Fibroblast of lung (primary cell): Measurements from ENCODE around the gene PNMA8C. TPM values are rescaled to one million over a fixed set of nuclear protein-coding genes. Genes with fewer than 3 reads are reported as not detected.
A peak's percentile ranks its signal among the peaks of the same experiment; 100 is the strongest.

Experiments used
- DNase-seq, 2 donors: peaks; one replicate each; pipeline versions ENCODE4 v3.0.0 to v3.0.0-alpha.2; 2010; ENCODE audit warnings: low read depth in 2 of 2
- H2AFZ ChIP-seq: 2 replicates; pipeline ENCODE4 v1.5.1; 2012; ENCODE audit warnings: low read length, control low read depth, inconsistent platforms
- H3K27ac ChIP-seq: 2 replicates; pipeline ENCODE4 v1.5.1; 2011; ENCODE audit warnings: low read length, control low read depth; ENCODE audit not compliant: insufficient read depth
- H3K27me3 ChIP-seq: 2 replicates; pipeline ENCODE4 v1.5.1; 2011; ENCODE audit warnings: mild to moderate bottlenecking, low read length; ENCODE audit not compliant: control insufficient read depth, insufficient read depth
- H3K36me3 ChIP-seq: 2 replicates; pipeline ENCODE4 v1.5.1; 2011; ENCODE audit warnings: low read length; ENCODE audit not compliant: control insufficient read depth, insufficient read depth
- H3K4me1 ChIP-seq: 2 replicates; pipeline ENCODE4 v1.5.1; 2011; ENCODE audit warnings: low read length; ENCODE audit not compliant: control insufficient read depth, insufficient read depth; ENCODE audit errors: extremely low read depth
- H3K4me2 ChIP-seq: 2 replicates; pipeline ENCODE4 v1.5.1; 2011; ENCODE audit warnings: low read length, control low read depth; ENCODE audit not compliant: insufficient read depth; ENCODE audit errors: extremely low read depth
- H3K4me3 ChIP-seq, 4 experiments: fragments of 200-600 bp in 1 of 4; sonication (generic) in 1 of 4; replicated peaks in 1 of 4; 2 replicates each; pipeline ENCODE4 v1.5.1; 2011 to 2016; ENCODE audit warnings: low read length in 4 of 4, low read depth in 3 of 4, mild to moderate bottlenecking in 3 of 4, control low read depth in 2 of 4, inconsistent platforms in 1 of 4, mixed read lengths in 1 of 4; ENCODE audit not compliant: insufficient read depth in 1 of 4; ENCODE audit errors: control extremely low read depth in 1 of 4
- H3K79me2 ChIP-seq: 2 replicates; pipeline ENCODE4 v1.5.1; 2012; ENCODE audit warnings: mild to moderate bottlenecking, low read length, inconsistent platforms; ENCODE audit not compliant: control insufficient read depth, insufficient read depth
- H3K9ac ChIP-seq: 2 replicates; pipeline ENCODE4 v1.5.1; 2011; ENCODE audit warnings: mild to moderate bottlenecking, low read length, control low read depth; ENCODE audit not compliant: insufficient read depth
- H3K9me3 ChIP-seq: 2 replicates; pipeline ENCODE4 v1.5.1; 2012; ENCODE audit warnings: low read depth, low read length; ENCODE audit not compliant: control insufficient read depth, insufficient read depth
- H4K20me1 ChIP-seq: 2 replicates; pipeline ENCODE4 v1.5.1; 2011; ENCODE audit warnings: low read length; ENCODE audit not compliant: control insufficient read depth, insufficient read depth; ENCODE audit errors: extremely low read depth
- EZH2 ChIP-seq: IDR thresholded peaks from 2 replicates; pipeline ENCODE4 v1.5.1; 2012; ENCODE audit warnings: low read length, control low read depth, mild to moderate bottlenecking; ENCODE audit errors: missing control alignments
- polyA plus RNA-seq, 2 donors: library from polyadenylated mRNA; depleted of rRNA in 1 of 2; stranded (reverse) in 1 of 2; unstranded in 1 of 2; fragments of >200 nt; gene quantifications; 2 replicates each; pipeline ENCODE4 v1.2.1, GENCODE V29; 2011 to 2012; ENCODE audit warnings: missing spikeins in 1 of 2
- total RNA-seq: library from RNA; depleted of rRNA; stranded (reverse); fragments of >200 nt; gene quantifications from 2 replicates; pipeline ENCODE4 v1.2.1, GENCODE V29; 2014
- TF ChIP-seq, protein P1 (sequence below), 2 donors: IDR thresholded peaks in 1 of 2; conservative IDR thresholded peaks in 1 of 2; 1 replicate in 1 of 2; 2 replicates in 1 of 2; pipeline ENCODE4 v1.5.1; 2011 to 2012; ENCODE audit warnings: low read length in 2 of 2, control low read depth in 1 of 2, inconsistent platforms in 1 of 2, low read depth in 1 of 2, mild to moderate bottlenecking in 1 of 2

Gene PNMA8C
- total and polyA plus RNA-seq, 2 donors (not counting 1 experiment from before 2014, with no cell fraction given): 0.01 to 0.17 TPM

DNA sequence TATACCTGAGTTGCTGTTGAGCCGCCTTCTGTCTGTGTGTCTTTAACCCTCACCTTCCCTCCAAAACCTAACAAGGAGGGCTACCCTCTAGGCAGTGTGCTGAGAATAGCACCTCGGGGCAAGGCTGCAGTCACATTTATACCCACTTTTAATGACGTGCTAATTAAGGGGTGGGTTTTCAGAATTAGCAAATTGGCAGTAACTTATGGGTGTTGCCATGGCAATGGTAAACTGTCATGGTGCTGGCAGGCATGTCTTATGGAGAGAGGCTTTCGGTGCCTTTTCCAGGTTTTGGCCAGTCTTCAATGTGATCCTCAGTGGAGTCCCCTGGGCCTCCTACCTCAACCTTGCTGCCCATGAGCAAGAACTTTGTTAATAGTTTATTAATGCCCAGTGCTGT, 43.9 kb upstream of the PNMA8C start:
- Histone ChIP-seq H3K4me3 (no peak overlapping the region), H3K36me3 (no peaks in the 10 kb centered on the region), H3K9ac (no peak overlapping the region), H3K79me2 (no peaks in the 10 kb centered on the region), H2AFZ (no peak overlapping the region), H3K27ac (no peak overlapping the region), H3K4me1 (no peaks in the 10 kb centered on the region), H3K9me3 (no peaks in the 10 kb centered on the region), H3K27me3 (no peaks in the 10 kb centered on the region), H4K20me1 (no peaks in the 10 kb centered on the region), H3K4me2 (no peak overlapping the region)
- TF ChIP-seq EZH2: no peak
- TF ChIP-seq, protein P1, sequence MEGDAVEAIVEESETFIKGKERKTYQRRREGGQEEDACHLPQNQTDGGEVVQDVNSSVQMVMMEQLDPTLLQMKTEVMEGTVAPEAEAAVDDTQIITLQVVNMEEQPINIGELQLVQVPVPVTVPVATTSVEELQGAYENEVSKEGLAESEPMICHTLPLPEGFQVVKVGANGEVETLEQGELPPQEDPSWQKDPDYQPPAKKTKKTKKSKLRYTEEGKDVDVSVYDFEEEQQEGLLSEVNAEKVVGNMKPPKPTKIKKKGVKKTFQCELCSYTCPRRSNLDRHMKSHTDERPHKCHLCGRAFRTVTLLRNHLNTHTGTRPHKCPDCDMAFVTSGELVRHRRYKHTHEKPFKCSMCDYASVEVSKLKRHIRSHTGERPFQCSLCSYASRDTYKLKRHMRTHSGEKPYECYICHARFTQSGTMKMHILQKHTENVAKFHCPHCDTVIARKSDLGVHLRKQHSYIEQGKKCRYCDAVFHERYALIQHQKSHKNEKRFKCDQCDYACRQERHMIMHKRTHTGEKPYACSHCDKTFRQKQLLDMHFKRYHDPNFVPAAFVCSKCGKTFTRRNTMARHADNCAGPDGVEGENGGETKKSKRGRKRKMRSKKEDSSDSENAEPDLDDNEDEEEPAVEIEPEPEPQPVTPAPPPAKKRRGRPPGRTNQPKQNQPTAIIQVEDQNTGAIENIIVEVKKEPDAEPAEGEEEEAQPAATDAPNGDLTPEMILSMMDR (conservative IDR thresholded peaks at IDR 0.05 in 1 of 2, IDR thresholded peaks at IDR 0.05 in 1 of 2; ENCODE audit: low read depth in 1 of 2, low read length in 2 of 2): no peak
- no peak for DNase-seq

DNA sequence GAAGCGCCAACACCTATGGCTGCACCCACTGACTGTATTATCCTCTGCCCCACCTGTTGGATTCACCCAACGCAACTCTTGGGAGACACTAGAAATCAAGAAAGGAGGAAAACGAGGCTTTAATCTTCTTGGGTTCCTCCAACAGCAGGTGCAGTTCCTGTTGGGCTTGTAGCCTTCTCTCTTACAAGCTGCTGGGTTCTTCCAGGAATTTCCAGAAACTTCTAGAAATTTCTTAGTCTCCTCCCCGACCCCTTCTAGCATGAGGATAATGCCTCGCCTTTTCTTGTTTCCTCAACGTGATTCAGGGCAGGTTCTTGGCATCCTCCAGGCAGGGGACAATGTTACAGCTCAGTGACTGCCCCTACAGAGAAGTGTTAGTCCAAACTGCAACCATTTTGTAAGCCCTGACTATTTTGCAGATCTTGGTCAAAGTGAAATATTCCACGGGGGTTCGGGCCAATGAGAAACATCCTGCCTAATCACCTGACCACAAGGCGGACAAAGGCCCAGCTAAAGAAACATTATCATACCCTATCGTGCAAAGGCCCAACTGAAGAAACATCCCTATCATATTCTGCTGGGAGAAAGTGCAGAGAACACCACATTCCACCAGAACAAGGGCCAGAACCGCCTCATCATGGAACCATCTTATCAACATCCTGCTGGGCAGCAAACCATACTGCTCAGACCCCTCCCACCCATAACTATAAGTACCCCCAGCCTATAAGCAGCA, 43.2 kb upstream of the PNMA8C start:
- H4K20me1 ChIP-seq: no peaks in the 10 kb centered on the region
- peak overlapping the region in 3 of 4 experiments; percentile 19 to 46 (median 24) for H3K4me3 ChIP-seq
- H3K79me2 ChIP-seq: no peaks in the 10 kb centered on the region
- H3K9ac ChIP-seq: no peak overlapping the region
- H3K36me3 ChIP-seq: no peaks in the 10 kb centered on the region
- H3K27ac ChIP-seq: no peak overlapping the region
- H3K9me3 ChIP-seq: no peaks in the 10 kb centered on the region
- H3K4me1 ChIP-seq: peaks cover 3% of the 10 kb centered on the region
- H2AFZ ChIP-seq: peak overlapping the region; percentile 43
- no peaks in the 10 kb centered on the region for H3K27me3 ChIP-seq
- no peak for DNase-seq
- H3K4me2 ChIP-seq: peak overlapping the region; percentile 78
- no peak for TF ChIP-seq EZH2
- TF ChIP-seq, protein P1 (conservative IDR thresholded peaks at IDR 0.05 in 1 of 2, IDR thresholded peaks at IDR 0.05 in 1 of 2; ENCODE audit: low read depth in 1 of 2, low read length in 2 of 2): no peak

DNA sequence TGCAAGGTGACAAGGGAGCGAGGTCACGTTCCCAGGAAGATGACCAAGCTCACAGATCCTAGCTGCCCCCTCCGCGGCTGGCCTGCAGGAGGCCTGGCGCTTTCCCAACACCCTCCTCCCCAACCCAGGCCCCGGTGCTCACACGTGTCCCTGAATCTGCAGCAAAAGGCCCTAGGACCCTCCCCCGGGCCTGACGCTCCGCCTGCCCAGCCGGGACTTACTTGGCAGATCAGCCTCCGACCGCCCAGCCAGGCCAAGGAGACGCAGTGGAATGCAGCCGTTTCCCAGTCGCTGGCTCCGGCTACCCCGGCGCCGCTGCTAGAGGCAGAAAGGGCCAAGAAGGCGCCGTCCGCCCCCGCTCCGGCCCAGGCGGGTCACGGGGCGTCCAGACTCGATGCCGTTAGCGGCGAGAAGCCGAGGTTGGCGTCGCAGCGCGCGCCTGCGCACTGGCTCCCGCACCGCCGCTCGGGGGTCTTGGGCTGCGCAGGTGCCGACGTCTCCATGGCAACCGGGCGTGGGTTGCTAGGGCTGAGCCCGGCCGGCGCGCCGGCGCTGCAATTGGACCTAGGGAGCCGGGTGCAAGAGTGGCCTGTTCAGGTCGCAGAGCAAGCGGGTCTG, 42.5 kb upstream of the PNMA8C start, which contains the start of gene PNMA8A:
Gene PNMA8A (minus strand): TSS at position 448 of the 618 bp plus-strand sequence. CDS start 528 bp downstream, outside the sequence.
- H3K27ac ChIP-seq: no peak within 1 kb of the TSS

More for the DNA sequence above, 42.5 kb upstream of the PNMA8C start, which contains the start of gene PNMA8A:
- Histone ChIP-seq H3K9me3 (no peaks in the 10 kb centered on the region), H3K4me2 (peak within 1 kb of the TSS; percentile 78), H3K9ac (peak within 1 kb of the TSS; percentile 43), H3K79me2 (no peaks in the 10 kb centered on the region), H3K27me3 (no peaks in the 10 kb centered on the region), H4K20me1 (no peaks in the 10 kb centered on the region), H2AFZ (peak within 1 kb of the TSS; percentile 43), H3K36me3 (no peaks in the 10 kb centered on the region), H3K4me1 (peaks cover 6% of the 10 kb centered on the region), H3K4me3 (peak within 1 kb of the TSS; percentile 19 to 46 (median 25))
- peak; percentile 63 to 85 for DNase-seq
- TF ChIP-seq EZH2: no peak
